ENCODE data around the gene PIK3R2. TPM values are rescaled to one million over a fixed set of nuclear protein-coding genes. Genes with fewer than 3 reads are reported as not detected.

Gene PIK3R2
- total RNA-seq, 1 experiment from 2014 or later, result 42.8 TPM

- Mint-ChIP-seq H3K27ac (no peak overlapping the region; a peak in 1 of 7 replicates), H3K27me3 (ENCODE audit: low read depth) (no peaks in the 10 kb centered on the region), H3K36me3 (ENCODE audit: insufficient read depth in 1 of 3, low read depth in 3 of 3) (peaks cover 28 to 70% (median 69%) of the 10 kb centered on the region in 3 experiments), H3K9me3 (no peaks in the 10 kb centered on the region), H3K4me1 (peaks cover 2 to 6% of the 10 kb centered on the region in 2 experiments; a peak in 2 of 4 replicates), H3K4me3 (no peak overlapping the region; a peak in 1 of 5 replicates)
- no peak overlapping the region for H4K91ac ChIP-seq (ENCODE audit: insufficient read length, low read depth, low read length)
- H2BK5ac ChIP-seq (ENCODE audit: insufficient read length, low read length), result no peak overlapping the region
- no peak overlapping the region for H2AK5ac ChIP-seq (ENCODE audit: insufficient read length, low read length)
- no peak overlapping the region for H3K14ac ChIP-seq (ENCODE audit: insufficient read depth, low read length)
- H3T11ph ChIP-seq (ENCODE audit: low read length), result no peak overlapping the region
- H3K56ac ChIP-seq (ENCODE audit: insufficient read length, low read depth, low read length), result no peak overlapping the region
- no peak overlapping the region for H3K4me2 ChIP-seq (ENCODE audit: insufficient read depth, insufficient read length, low read length)
- H3K79me1 ChIP-seq (ENCODE audit: insufficient read depth, low read depth, low read length, poor library complexity, severe bottlenecking), result no peaks in the 10 kb centered on the region
- no peak overlapping the region for H2BK12ac ChIP-seq (ENCODE audit: insufficient read length, low read depth, low read length)
- peaks cover 3% of the 10 kb centered on the region for H3K23me2 ChIP-seq (ENCODE audit: insufficient read length, low read depth, low read length, poor library complexity, severe bottlenecking)
- no peak for DNase-seq
- no peak overlapping the region for H2BK15ac ChIP-seq (ENCODE audit: low read depth, low read length)
- WGBS (ENCODE audit: extremely low coverage, insufficient read length, low lambda C conversion rate), result no CpG with 5 or more reads among the region's 15 CpGs
- no peaks in the 10 kb centered on the region for H3K79me2 ChIP-seq (ENCODE audit: insufficient read depth, low read length)
- H4K20me1 ChIP-seq (ENCODE audit: control insufficient read depth, insufficient read depth, insufficient read length), result no peaks in the 10 kb centered on the region
- no peaks in the 10 kb centered on the region for H3K9me3 ChIP-seq (ENCODE audit: control insufficient read depth, low read depth, low read length)
- H2BK20ac ChIP-seq (ENCODE audit: low read depth, low read length, poor library complexity, severe bottlenecking), result no peak overlapping the region
- H3K4ac ChIP-seq (ENCODE audit: low read depth, low read length), result no peak overlapping the region
- H3K9ac ChIP-seq (ENCODE audit: extremely low read depth, insufficient read length, low read length), result no peak overlapping the region
- no peaks in the 10 kb centered on the region for H3K27me3 ChIP-seq (ENCODE audit: insufficient read depth, low read length)
- H2BK120ac ChIP-seq (ENCODE audit: low read depth, low read length, poor library complexity, severe bottlenecking), result no peak overlapping the region
- H3K27ac ChIP-seq (ENCODE audit: insufficient read length, low read depth, low read length), result no peak overlapping the region
- 0 out of 2 replicates have a peak, but pooled peaks cover 2% of the 10 kb centered on the region for H3K4me1 ChIP-seq (ENCODE audit: insufficient read depth, low read length)
- no peak overlapping the region for H4K5ac ChIP-seq (ENCODE audit: insufficient read length, low read depth, low read length)
- H3K18ac ChIP-seq (ENCODE audit: insufficient read length, low read depth, low read length), result no peak overlapping the region
- no peak for TF ChIP-seq CTCF (conservative IDR thresholded peaks at IDR 0.05)
- no peak overlapping the region for H3K23ac ChIP-seq (ENCODE audit: insufficient read length, low read depth, low read length)
- no peak overlapping the region for H4K8ac ChIP-seq (replicated peaks; ENCODE audit: insufficient read length, low read depth, low read length)
- no peak overlapping the region for H2AFZ ChIP-seq (ENCODE audit: low read length)
These were observed 13.0 kb downstream of the PIK3R2 start for GRCh38 chr19:18165794-18166544.

Data from H9 (cell line).